ENCODE measurements around the gene PLXNA2. TPM values are rescaled to one million over a fixed set of nuclear protein-coding genes. Genes with fewer than 3 reads are reported as not detected.

The PLXNA2 gene
- polyA plus RNA-seq, 1 of the 3 experiments (the other 2 are of a cell fraction) = 8.5 TPM

DNA sequence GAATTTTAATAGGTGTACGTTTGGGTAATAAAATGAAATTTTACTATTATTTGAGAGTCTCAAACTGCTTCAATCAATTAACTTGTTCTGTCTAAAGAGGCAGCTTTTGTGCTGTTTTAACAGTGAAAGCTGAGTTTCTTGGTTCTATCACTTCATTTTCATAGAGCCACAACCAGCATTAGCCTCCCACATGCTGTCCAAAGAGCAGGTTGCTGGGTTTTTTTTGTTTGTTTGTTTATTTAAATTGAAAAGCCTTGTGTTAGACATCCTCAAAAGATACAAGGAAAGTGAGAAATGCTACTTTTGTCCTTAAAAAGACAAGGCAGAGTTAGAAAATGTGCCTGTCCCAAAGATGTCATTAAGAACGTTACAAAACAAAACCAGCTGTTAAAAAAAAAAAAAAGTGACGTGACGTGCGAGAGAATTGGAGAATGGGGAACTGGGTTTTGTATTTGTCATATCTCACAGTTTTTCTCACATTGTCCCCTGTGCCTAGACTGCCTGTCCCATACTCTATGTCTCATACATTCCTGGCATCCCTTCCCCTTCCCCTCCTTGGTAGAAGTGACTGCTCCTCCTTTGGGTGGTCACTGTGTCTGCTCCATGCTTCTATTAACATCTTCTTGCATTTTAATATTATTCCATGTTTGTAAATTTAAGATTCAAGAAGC lies 270.2 kb downstream of the PLXNA2 start:
- DNase-seq = no peak
- H3F3A ChIP-seq (replicated peaks; ENCODE audit: insufficient read depth) = no peaks in the 10 kb centered on the region
- H3K4me2 ChIP-seq = no peak overlapping the region
- WGBS (ENCODE audit: low lambda C conversion rate) = 85% methylated on average over 5 of the region's 5 CpGs
- H3K27me3 ChIP-seq (ENCODE audit: insufficient read depth) = no peaks in the 10 kb centered on the region
- no peak overlapping the region for H2AFZ ChIP-seq (ENCODE audit: low read depth)
- H3K27ac ChIP-seq (ENCODE audit: low read depth in 2 of 2, low read length in 1 of 2) = no peak overlapping the region
- H3K36me3 ChIP-seq (replicated peaks in 1 of 2; ENCODE audit: control insufficient read depth in 1 of 2, insufficient read depth in 2 of 2, low read length in 1 of 2) = no peaks in the 10 kb centered on the region
- CTCF ChIA-PET = interaction anchor here (0.6 to 4.8 kb wide), 11 partner anchors 10 to 241 kb away, joined by 3 to 22 read pairs (median 4); no protein-coding TSS in a partner anchor
- H3K9me3 ChIP-seq = no peaks in the 10 kb centered on the region; the same call in 1 of the 2 replicates
- no peak overlapping the region for H3K4me3 ChIP-seq (ENCODE audit: low read depth in 2 of 2, low read length in 1 of 2)
- no peaks in the 10 kb centered on the region for H3K9me2 ChIP-seq
- no peaks in the 10 kb centered on the region for H3K79me2 ChIP-seq (ENCODE audit: insufficient read depth)
- POLR2A ChIA-PET = no interaction called here
- H3K4me1 ChIP-seq (ENCODE audit: control insufficient read depth in 1 of 2, insufficient read depth in 2 of 2, low read depth in 1 of 2, low read length in 1 of 2) = no peaks in the 10 kb centered on the region; a peak in 1 of 4 replicates
- H3K9ac ChIP-seq = no peak overlapping the region
- TF ChIP-seq CHD2 (IDR thresholded peaks at IDR 0.05; ENCODE audit: low read length, partially characterized antibody) (no peak), RFX5 (IDR thresholded peaks at IDR 0.05; ENCODE audit: low read length) (no peak), FOXM1 (IDR thresholded peaks at IDR 0.05; ENCODE audit: low read depth) (no peak), USF2 (IDR thresholded peaks at IDR 0.05; ENCODE audit: borderline replicate concordance, low read depth, low read length) (no peak), REST (IDR thresholded peaks at IDR 0.05; ENCODE audit: low read depth, low read length) (no peak), SMC3 (IDR thresholded peaks at IDR 0.05; ENCODE audit: low read depth, low read length) (no peak), JUND (IDR thresholded peaks at IDR 0.05) (no peak), MEF2A (IDR thresholded peaks at IDR 0.05; ENCODE audit: borderline replicate concordance, low read depth) (no peak)
- TF ChIP-seq, protein P1, sequence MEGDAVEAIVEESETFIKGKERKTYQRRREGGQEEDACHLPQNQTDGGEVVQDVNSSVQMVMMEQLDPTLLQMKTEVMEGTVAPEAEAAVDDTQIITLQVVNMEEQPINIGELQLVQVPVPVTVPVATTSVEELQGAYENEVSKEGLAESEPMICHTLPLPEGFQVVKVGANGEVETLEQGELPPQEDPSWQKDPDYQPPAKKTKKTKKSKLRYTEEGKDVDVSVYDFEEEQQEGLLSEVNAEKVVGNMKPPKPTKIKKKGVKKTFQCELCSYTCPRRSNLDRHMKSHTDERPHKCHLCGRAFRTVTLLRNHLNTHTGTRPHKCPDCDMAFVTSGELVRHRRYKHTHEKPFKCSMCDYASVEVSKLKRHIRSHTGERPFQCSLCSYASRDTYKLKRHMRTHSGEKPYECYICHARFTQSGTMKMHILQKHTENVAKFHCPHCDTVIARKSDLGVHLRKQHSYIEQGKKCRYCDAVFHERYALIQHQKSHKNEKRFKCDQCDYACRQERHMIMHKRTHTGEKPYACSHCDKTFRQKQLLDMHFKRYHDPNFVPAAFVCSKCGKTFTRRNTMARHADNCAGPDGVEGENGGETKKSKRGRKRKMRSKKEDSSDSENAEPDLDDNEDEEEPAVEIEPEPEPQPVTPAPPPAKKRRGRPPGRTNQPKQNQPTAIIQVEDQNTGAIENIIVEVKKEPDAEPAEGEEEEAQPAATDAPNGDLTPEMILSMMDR (IDR thresholded peaks at IDR 0.05) = no peak
- H4K20me1 ChIP-seq (ENCODE audit: insufficient read depth) = no peaks in the 10 kb centered on the region

DNA sequence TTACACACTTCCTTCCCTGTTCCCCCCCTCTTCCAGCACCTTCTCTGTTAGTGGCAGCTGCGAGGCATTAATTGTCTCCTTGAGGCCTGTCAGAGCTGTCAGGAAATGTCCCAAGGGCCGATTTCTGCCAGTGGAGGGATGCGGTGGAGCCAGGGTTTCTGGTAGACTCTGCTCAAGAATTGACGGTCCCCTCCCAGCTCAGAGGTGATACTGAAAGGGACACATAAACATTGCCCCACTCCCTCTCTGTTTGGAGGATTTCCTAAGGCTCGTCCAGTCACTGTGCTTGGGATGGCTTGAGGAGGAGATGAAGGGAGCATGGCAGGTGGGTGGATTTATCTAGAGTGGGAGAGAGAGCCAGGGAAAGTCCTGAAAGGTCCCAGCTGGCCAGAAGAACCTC lies 271.8 kb downstream of the PLXNA2 start:
- Histone ChIP-seq H3K4me2 (no peak overlapping the region), H3K9me3 (no peaks in the 10 kb centered on the region), H3K9ac (no peak overlapping the region), H3K4me1 (ENCODE audit: control insufficient read depth in 1 of 2, insufficient read depth in 2 of 2, low read depth in 1 of 2, low read length in 1 of 2) (no peaks in the 10 kb centered on the region; a peak in 1 of 4 replicates), H3K9me2 (no peaks in the 10 kb centered on the region), H3K4me3 (ENCODE audit: low read depth in 2 of 2, low read length in 1 of 2) (no peak overlapping the region), H4K20me1 (ENCODE audit: insufficient read depth) (no peaks in the 10 kb centered on the region), H3K79me2 (ENCODE audit: insufficient read depth) (no peaks in the 10 kb centered on the region), H2AFZ (ENCODE audit: low read depth) (no peak overlapping the region), H3K36me3 (replicated peaks in 1 of 2; ENCODE audit: control insufficient read depth in 1 of 2, insufficient read depth in 2 of 2, low read length in 1 of 2) (no peaks in the 10 kb centered on the region), H3K27ac (ENCODE audit: low read depth in 2 of 2, low read length in 1 of 2) (no peak overlapping the region), H3F3A (replicated peaks; ENCODE audit: insufficient read depth) (no peaks in the 10 kb centered on the region), H3K27me3 (ENCODE audit: insufficient read depth) (no peaks in the 10 kb centered on the region)
- WGBS (ENCODE audit: low lambda C conversion rate) = 64% methylated on average over 5 of the region's 5 CpGs
- TF ChIP-seq TEAD4 (IDR thresholded peaks at IDR 0.05; ENCODE audit: borderline replicate concordance, insufficient read depth) = no peak
- no peak for DNase-seq
- ChIA-PET CTCF (interaction anchor here (0.8 to 4.8 kb wide), 4 partner anchors 9 to 104 kb away, joined by 3 to 22 read pairs (median 8); no protein-coding TSS in a partner anchor), POLR2A (no interaction called here)

Small RNAs within 50 kb of the gene (small RNA-seq; reads per million reads assigned to genes)
- 0 reads per million in 7 experiments for gene AL606753.1

Measured in SK-N-SH (cell line).